Islet precursor cell (in vitro differentiated cells): ENCODE results near the gene MRPL47.
"Not testable (repeated sequence)": the region's sequence is repeated elsewhere in the genome, so short reads cannot be mapped to it uniquely, and the experiment has no call there.

Experiments used
- DNase-seq: peaks from one replicate; pipeline ENCODE4 v3.0.0-alpha.2; 2018

MRPL47 gene

DNA sequence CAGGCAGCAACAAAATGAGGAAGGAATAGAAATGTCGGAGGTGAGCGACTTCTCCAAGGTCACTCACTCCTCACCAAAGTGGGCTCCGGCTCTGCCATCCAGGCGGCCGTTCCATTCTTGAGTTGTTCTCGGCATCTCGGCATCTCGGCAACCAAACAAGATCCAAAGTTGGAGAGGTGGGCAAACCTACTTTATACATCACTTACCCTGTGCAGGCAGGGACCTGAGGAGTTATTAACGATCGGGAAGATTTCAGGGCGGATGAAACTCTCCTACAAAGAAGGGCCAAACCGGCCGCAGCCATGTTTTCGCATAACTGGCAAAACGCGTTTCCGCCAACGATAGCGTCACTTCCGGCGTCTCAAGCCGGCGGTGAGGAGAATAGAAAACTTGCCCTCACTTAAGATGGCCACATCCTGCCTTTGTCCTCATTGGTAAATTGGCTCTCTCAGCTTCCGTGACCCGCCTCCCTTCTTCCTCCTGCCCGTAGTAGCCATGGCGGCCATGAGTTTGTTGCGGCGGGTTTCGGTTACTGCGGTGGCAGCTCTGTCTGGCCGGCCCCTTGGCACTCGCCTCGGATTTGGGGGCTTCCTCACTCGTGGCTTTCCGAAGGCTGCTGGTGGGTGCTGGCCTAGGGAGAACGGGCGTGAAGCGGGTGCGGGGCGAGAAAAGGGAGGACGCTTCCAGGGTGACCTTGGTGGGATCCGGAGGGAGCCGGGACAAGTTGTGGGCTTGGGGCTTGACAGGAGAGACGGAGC, at the start of gene MRPL47, which contains the start of gene NDUFB5:
MRPL47 (minus strand) TSS at position 318 of the 758 bp plus-strand sequence; CDS start at position 304, 14 bp downstream.
NDUFB5 (plus strand) TSS at position 474 of the 758 bp plus-strand sequence; CDS start at position 496, 22 bp downstream.
- peak; percentile 96 for DNase-seq

GRCh38 chr3:179653096-179653797, 48.8 kb upstream of the MRPL47 start:
- peak; percentile 95 for DNase-seq

DNA sequence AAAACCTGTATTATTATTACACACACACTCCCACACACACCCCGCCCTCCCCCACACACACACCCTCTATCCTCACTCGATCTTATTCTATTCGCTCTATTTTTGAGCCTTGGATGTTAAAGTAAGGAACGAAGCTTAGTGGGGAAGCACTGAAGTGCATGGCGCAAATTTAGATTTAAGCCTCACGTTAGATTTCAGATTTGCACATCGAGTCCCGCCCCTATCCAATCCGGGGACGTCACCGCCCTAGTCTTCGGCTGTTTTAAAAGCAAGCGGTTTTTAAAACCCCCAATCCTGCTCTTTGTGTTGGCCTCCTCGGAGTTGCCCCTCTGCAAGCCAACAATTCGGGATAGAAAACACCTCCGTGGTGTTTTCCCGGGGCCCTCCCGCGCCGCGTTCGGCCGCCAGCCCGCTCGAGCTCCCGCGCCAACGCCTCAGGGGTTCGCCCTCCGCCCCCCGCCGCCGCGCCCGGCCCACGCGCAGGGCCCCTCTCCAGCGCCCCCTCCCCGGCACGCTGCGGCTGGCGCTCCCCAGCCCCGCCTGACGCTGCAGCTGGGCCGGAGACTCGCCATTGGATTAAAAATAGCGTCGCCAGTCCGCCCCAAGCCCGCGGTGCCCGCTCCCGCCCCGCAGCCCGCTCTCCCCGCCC, 48.1 kb upstream of the MRPL47 start, which contains the start of gene USP13:
USP13 (plus strand) TSS at position 594 of the 649 bp plus-strand sequence. CDS start 186 bp downstream, outside the sequence.
- DNase-seq: peak; percentile 81

DNA sequence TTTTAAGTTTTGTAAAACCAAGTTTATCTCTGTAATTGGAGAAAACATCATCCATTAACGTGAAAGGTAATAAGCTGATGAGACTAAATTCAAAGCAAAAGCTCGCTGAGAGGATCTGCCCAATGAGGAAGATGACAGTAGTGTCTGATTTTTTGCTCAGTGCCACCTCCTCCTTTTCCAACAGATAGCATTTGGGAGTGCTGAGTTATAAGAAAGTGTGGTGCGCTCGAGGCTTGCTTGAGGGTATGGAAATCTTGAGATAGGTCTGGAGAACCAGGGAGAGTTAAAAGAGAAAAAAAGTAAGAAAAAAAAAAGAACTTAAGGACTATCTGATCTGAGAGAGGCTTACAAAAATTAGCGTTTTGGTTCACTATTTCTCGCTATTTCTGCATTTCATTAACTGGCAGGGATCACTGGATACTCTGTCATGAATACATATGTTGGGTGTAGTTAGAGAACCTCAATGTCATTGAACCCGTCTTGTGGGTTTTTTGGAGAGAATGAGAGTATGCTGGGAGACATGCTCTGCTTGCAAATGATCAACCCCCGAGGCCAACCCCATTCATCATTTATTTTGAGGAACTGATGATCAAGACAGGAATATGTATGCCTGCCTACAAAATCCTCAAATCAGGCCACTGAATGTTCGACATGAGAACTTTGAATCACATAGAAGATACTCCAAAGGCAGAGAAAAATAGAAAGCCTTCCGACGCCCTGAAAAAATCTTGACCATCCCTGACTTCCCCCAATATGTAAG, 47.4 kb upstream of the MRPL47 start:
- DNase-seq: no peak

DNA sequence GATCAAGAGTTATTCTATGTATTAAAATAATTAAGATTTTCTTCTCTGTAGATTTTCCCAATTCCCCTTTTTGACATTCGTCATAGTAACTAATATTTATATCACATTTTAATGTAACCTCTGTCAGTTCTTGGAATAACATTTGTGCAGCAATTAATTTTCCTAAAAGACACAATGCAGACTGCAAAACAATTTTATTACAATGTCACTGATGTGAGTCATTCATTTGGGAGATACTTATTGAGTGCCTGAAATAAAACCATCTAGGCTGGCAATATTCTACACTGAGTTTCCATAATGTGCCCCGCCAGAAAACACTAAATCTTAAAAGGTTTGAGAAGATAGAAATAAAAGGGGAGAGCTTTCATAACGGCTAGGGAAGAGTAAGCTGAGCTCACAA, 41.7 kb upstream of the MRPL47 start:
- no peak for DNase-seq

GRCh38 chr3:179643837-179644236, 39.4 kb upstream of the MRPL47 start:
- not testable (repeated sequence) for DNase-seq

DNA sequence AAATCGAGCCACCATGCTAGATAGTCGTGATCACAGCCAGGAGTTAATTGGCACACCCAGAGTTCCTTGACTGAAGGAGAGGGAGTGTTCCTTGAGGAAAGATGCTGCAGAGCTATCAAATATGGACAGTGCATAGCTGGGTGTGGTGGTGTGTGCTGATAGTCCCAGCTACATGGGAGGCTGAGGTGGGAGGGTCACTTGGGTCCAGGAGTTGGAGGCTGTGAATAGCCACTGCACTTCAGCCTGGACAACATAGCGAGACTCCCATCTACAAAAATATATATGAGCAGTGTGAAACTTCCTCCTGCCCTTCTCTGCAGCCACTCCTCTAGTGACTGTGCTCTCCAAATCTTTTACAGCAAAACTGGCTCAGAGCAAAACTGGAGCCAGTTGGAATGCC, 38.4 kb upstream of the MRPL47 start:
- no peak for DNase-seq

DNA sequence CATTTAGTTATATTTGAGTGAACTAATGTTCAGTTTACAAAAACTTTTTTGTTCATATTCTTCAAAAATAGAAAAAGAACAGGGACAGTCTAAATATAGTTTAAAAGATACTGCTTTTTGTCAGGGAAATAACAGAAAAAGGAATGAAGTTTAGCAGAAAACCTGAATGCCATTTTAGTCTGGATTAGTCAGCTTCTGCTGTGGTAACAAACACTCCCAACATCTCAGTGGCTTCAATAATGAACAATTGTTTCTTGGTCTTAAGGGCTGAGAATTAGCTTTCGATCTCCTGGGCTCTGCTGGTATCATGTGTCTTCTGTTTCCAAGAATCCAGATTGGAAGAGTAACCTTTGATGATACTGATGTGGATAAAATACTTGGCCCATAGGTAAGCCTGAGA, 36.0 kb upstream of the MRPL47 start:
- DNase-seq: no peak

- DNase-seq: no peak
Measured at GRCh38 chr3:179630753-179631451, 26.5 kb upstream of the MRPL47 start.

DNA sequence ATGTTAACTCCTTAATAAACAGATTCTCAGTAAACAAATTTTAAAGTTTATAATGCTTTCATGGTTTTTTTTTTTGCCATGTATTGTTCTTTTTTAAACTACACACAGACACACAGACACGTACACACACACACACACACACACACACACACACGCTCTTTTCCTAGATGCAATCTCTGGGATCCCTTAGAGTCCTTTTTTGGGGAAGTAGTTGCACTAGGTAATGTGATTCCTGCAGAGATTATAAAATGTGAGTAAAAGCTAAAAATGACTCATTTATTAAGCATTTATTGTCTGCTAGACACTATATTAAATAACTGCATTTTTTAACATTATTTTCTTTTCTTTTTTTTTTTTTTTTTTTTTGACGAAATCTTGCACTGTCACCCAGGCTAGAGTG, 20.0 kb upstream of the MRPL47 start:
- no peak for DNase-seq

GRCh38 chr3:179622023-179622422, 17.6 kb upstream of the MRPL47 start:
- DNase-seq: no peak

DNA sequence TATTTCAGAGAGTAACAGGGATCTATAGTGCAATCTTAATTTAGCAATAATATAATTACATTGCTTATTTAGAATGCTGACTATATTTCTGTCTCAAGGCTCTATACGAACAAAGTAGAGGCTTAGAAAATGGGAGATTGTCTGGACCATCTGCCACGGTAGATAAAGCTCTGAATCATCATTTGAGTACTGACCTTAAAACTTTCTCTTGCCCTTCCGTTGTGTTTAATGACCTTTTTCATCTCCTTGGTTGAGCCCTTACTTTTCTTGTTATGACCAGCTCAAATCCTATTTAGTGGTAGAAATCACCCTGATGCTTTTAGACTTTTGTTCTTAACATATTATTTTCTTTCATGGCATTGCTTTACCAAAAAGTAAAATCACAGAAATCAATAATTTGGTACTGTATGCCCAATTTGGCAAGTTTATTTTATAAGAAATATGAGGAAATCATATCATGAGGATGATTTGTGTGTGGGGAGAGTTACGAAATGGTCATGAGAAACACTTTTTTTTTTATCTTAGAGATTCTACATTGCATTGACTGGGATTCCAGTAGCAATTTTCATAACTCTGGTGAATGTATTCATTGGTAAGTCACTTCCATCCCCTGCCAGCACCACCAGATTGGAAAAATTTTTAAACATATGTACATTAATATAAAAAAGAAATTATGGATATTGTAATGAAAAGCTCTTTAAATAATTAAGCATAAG, 11.2 kb upstream of the MRPL47 start:
- no peak for DNase-seq

- DNase-seq: no peak
Measured at GRCh38 chr3:179613807-179614206, 9.4 kb upstream of the MRPL47 start.

DNA sequence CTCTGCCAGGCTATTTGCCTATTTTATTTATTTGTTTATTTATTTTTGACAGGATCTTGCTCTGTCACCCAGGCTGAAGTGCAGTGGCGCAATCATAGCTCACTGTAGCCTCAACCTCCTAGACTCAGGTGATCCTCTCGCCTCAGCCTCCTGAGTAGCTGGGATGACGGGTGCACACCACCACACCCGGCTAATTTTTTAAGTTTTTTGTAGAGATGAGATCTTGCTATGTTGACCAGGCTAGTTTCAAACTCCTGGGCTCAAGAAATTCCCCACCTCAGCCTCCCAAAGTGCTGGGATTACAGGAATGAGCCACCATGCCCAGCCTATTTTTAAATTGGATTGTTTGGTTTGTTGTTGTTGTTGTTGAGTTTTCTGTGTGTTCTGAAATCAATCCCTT, 5.6 kb upstream of the MRPL47 start:
- no peak for DNase-seq

DNA sequence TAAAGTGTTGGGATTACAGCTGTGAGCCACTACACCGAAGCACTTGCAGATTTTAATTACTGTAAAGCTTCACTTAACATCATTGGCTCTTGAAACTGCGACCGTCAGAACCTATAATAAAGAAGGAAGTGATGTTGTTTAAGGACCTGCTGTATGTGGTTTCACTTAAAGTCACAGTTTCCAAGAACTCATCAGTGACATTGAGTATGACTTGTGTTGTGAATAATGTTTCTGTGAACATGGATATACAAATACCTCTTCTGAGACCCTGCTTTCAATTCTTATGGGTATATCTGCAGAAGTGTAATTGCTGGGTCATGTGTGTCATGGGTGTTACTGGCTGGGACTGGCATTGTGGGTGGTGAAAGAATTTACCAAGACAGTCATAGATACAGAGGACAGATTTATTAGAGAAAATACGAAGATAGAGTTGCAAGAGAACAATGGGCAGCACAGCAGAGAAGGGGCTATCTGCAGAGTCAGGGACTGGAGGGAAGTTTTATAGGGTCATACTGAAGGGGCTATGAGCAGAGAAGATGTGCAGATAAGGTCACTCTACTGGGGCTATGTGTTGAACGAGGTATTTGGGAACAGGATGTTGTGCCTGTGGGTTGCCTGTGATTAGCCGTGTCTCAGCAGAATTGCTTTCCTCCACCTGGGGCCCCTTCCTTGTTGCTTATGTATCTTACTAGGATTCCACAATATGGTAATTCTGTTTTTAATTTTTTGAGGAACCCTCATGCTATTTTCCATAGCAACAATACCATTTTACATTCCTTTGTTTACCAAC, 4.7 kb upstream of the MRPL47 start:
- DNase-seq: no peak

- DNase-seq: no peak
Measured at GRCh38 chr3:179606534-179607085, 2.2 kb upstream of the MRPL47 start.

DNA sequence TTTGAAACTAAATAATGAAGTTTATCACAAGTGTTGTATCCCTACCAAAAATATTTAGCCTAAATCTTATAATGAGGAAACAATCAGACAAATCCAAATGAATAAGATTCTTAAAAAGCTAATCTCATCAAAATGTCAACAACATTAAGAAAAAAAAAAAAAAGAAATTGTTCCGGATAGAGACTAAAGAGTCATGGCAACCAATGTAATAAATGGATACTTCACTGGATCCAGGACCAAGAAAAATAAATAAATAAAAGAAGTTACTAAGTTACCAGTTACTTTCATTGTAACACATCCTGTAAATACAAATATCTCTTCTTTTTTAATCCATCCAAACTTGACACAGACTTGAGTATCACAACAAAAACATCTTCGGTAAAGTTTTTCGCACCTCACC, 607 bp downstream of the MRPL47 start:
- no peak for DNase-seq

GRCh38 chr3:179603321-179603720, 1.1 kb downstream of the MRPL47 start:
- DNase-seq: no peak

DNA sequence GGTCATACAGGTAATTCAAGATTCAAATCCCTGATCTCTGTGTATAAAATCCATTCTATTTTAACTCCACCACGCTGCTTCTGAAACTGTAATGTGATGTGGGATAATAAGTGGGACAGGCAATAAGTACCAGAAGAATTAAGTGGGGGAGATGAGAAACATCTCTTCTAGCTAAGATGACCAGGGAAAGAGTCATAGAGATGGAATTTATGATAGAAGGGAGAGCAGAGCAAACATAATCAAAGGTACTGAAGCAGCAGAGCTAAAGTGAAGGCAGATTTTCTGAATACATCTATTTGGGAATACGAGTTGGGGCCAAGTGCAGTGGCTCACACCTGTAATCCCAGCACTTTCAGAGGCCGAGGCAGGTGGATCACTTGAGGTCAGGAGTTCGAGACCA, 4.9 kb downstream of the MRPL47 start:
- DNase-seq: no peak

DNA sequence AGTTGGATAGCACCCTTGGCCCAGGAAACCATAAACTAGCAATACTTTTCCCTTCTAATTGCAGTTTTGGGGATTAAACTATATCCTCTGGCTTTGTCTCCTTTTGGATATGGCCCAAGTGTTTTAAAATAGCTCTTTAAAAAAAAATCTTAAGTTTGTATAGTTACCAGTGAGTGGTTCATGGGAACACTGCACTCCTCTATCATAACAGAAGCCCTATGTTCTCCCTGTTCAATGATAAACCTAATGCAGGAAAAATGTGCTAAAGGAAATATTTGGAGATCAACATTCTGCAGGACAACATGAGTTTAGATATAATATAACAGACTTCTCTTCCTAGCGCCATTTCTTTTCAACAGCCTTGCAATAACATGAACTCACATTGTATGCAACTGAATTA, 13.1 kb downstream of the MRPL47 start:
- no peak for DNase-seq
